GM12878 (cell line): ENCODE data around the gene ATP6V1F. TPM values are rescaled to one million over a fixed set of nuclear protein-coding genes. Genes with fewer than 3 reads are reported as not detected.

Experiments used
- ATAC-seq: fragments of 200-7000 bp; cut with Tn5 transposase; 3 replicates; pipeline ENCODE4 v1.9.1; 2020; ENCODE audit warnings: mild to moderate bottlenecking, moderate library complexity
- Bru-seq: library from RNA; stranded (reverse); fragments of 400-500 nt; gene quantifications from one replicate; lab custom pipeline; 2021; lab: Mats Ljungman, UMichigan
- BruChase-seq, 2 experiments: library from RNA; stranded (reverse); fragments of 400-500 nt; gene quantifications; one replicate each; lab custom pipeline; 2021; lab: Mats Ljungman, UMichigan
- BruUV-seq: library from RNA; stranded (reverse); fragments of 400-500 nt; replicated peaks from 2 replicates; lab custom pipeline; 2021; lab: Mats Ljungman, UMichigan
- CTCF ChIA-PET: fragments of 300-600 bp; sonication (Branson Sonifier 250); formaldehyde crosslinking; extraction: SDS; loops from one replicate; lab custom pipeline; 2021; ENCODE audit warnings: inconsistent platforms; lab: Yijun Ruan, JAX
- POLR2A ChIA-PET: fragments of 350-600 bp; formaldehyde crosslinking; extraction: SDS; loops from one replicate; lab custom pipeline; 2021; ENCODE audit warnings: inconsistent platforms; lab: Charles Lee
- RAD21 ChIA-PET: fragments of 300-600 bp; sonication (Branson Sonifier 250); formaldehyde crosslinking; loops from one replicate; lab custom pipeline; 2023; ENCODE audit warnings: antibody characterized with exemption; ENCODE audit not compliant: unreplicated experiment; lab: Charles Lee
- SMC1A ChIA-PET: fragments of 300-600 bp; sonication (Branson Sonifier 250); formaldehyde crosslinking; loops from one replicate; lab custom pipeline; 2023; ENCODE audit not compliant: unreplicated experiment, uncharacterized antibody; lab: Charles Lee
- DNase-seq: peaks from one replicate; pipeline ENCODE4 v3.0.0-alpha.2; 2011; ENCODE audit warnings: low read depth, low spot score
- FAIRE-seq: peaks from 3 replicates; lab custom pipeline; 2011; peaks lifted over from hg19 to GRCh38; lab: Jason Lieb, UNC
- H2AFZ ChIP-seq: 2 replicates; pipeline ENCODE4 v1.6.0; 2011; ENCODE audit warnings: low read depth, low read length, control low read depth; ENCODE audit not compliant: control insufficient read depth
- H3K27ac ChIP-seq: 2 replicates; pipeline ENCODE4 v1.5.1; 2011; ENCODE audit warnings: control low read depth; ENCODE audit not compliant: control insufficient read depth, insufficient read depth
- H3K27me3 ChIP-seq, 2 experiments: replicated peaks in 1 of 2; 2 replicates each; pipeline versions ENCODE4 v1.6.0 to v1.6.1; 2011; ENCODE audit warnings: low read length in 1 of 2; ENCODE audit not compliant: control insufficient read depth in 2 of 2, insufficient read depth in 2 of 2
- H3K36me3 ChIP-seq, 2 experiments: 2 replicates each; pipeline ENCODE4 v1.5.1; 2011; ENCODE audit warnings: low read length in 1 of 2; ENCODE audit not compliant: control insufficient read depth in 2 of 2, insufficient read depth in 2 of 2
- H3K4me1 ChIP-seq: 2 replicates; pipeline ENCODE4 v1.6.1; 2011; ENCODE audit warnings: mild to moderate bottlenecking, low read length, moderate library complexity, mixed read lengths; ENCODE audit not compliant: control insufficient read depth, insufficient read depth
- H3K4me2 ChIP-seq: 2 replicates; pipeline ENCODE4 v1.6.0; 2011; ENCODE audit warnings: control low read depth; ENCODE audit not compliant: control insufficient read depth, insufficient read depth
- H3K4me3 ChIP-seq: fragments of 200-600 bp; sonication (generic); 2 replicates; pipeline ENCODE4 v1.5.1; 2016
- H3K79me2 ChIP-seq: 2 replicates; pipeline ENCODE4 v1.6.0; 2011; ENCODE audit warnings: low read length; ENCODE audit not compliant: control insufficient read depth, insufficient read depth
- H3K9ac ChIP-seq: 2 replicates; pipeline ENCODE4 v1.8.0; 2011; ENCODE audit warnings: low read length, control low read depth, mixed read lengths; ENCODE audit not compliant: control insufficient read depth, insufficient read depth
- H3K9me3 ChIP-seq: replicated peaks from 3 replicates; pipeline ENCODE4 v1.5.1; 2011; ENCODE audit warnings: mild to moderate bottlenecking, low read length; ENCODE audit not compliant: control insufficient read depth, insufficient read depth
- H4K20me1 ChIP-seq: 2 replicates; pipeline ENCODE4 v1.6.0; 2011; ENCODE audit not compliant: control insufficient read depth, insufficient read depth
- POLR2AphosphoS5 ChIP-seq: IDR thresholded peaks from 2 replicates; pipeline ENCODE4 v1.6.1; 2011; ENCODE audit warnings: mild to moderate bottlenecking, low read length, inconsistent platforms
- SMAD5 ChIP-seq: IDR thresholded peaks from 2 replicates; pipeline ENCODE4 v1.6.1; 2016; ENCODE audit warnings: antibody characterized with exemption, low read depth
- WGBS: methylation state at CpG from one replicate; pipeline ENCODE4 v1.1.6; 2016; ENCODE audit warnings: low lambda C conversion rate; ENCODE audit not compliant: insufficient replicate concordance, insufficient coverage; ENCODE audit errors: missing lambda C conversion rate; 5-methylcytosine and 5-hydroxymethylcytosine counted together
- in situ Hi-C: fragments of 300-500 bp; cut with MboI; formaldehyde crosslinking; loops from 9 replicates; pipeline ENCODE4 v1.14.3; 2018; ENCODE audit warnings: mixed read lengths
- intact Hi-C: fragments of 100-400 bp; cut with micrococcal nuclease; formaldehyde crosslinking; loops from one replicate; pipeline ENCODE4 v1.14.2; 2022; ENCODE audit not compliant: unreplicated experiment
- long read RNA-seq, 2 experiments: library from polyadenylated mRNA; unstranded; transcript quantifications; one replicate each; pipeline ENCODE4 v2.0.0, GENCODE V29; 2019 to 2020
- polyA minus RNA-seq, 3 experiments: library from RNA; depleted of rRNA, polyadenylated mRNA; stranded (reverse); fragments of >200 nt; gene quantifications; 2 replicates each; pipeline ENCODE4 v1.2.3, GENCODE V29; 2011
- polyA plus RNA-seq, 11 experiments: library from polyadenylated mRNA; depleted of rRNA in 4 of 11; unstranded in 6 of 11; stranded (reverse) in 5 of 11; fragments of >200 nt; fragmentation: Nextera tagmentation in 4 of 11; fragmentation: Illumina TruSeq in 1 of 11; extraction: Ambion mirVana in 4 of 11; extraction: Trizol in 1 of 11; gene quantifications; 1 replicate in 1 of 11; 2 replicates in 10 of 11; pipeline versions ENCODE4 v1.2.1 to v1.2.3, GENCODE V29; 2011 to 2016; ENCODE audit warnings: inconsistent platforms in 2 of 11, missing spikeins in 2 of 11, low read depth in 1 of 11
- total RNA-seq, 4 experiments: library from RNA; depleted of rRNA in 3 of 4; stranded (reverse); fragments of >200 nt in 3 of 4; fragmentation: Illumina TruSeq in 1 of 4; extraction: Trizol in 1 of 4; gene quantifications; 2 replicates each; pipeline versions ENCODE4 v1.2.1 to v1.2.3, GENCODE V29; 2013 to 2021
- TF ChIP-seq, protein P1 (sequence below): fragments of 450-650 bp; formaldehyde crosslinking; IDR thresholded peaks from 2 replicates; pipeline ENCODE4 v1.4.0; 2022; ENCODE audit warnings: mild to moderate bottlenecking, moderate library complexity
- TF ChIP-seq, protein P2 (sequence below): IDR thresholded peaks from 2 replicates; pipeline ENCODE4 v1.6.1; 2011; ENCODE audit warnings: mild to moderate bottlenecking, low read depth, low read length, moderate library complexity; ENCODE audit not compliant: insufficient replicate concordance
- TF ChIP-seq, protein P3 (sequence below): fragments of 450-650 bp; IDR thresholded peaks from 2 replicates; pipeline ENCODE4 v1.6.1; 2017; ENCODE audit warnings: antibody characterized with exemption, mild to moderate bottlenecking, moderate library complexity

Gene ATP6V1F, protein sequence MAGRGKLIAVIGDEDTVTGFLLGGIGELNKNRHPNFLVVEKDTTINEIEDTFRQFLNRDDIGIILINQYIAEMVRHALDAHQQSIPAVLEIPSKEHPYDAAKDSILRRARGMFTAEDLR
- total RNA-seq (2013; cell fraction: nucleolus; rRNA removed) = 10.0 and 12.5 TPM in 2 replicates
- total RNA-seq (2014; rRNA removed) (123 and 126 TPM in 2 replicates), total RNA-seq (2014; rRNA removed; fragmentation: Illumina TruSeq; extraction: Trizol) (108 and 111 TPM in 2 replicates), total RNA-seq (2021) (143 and 155 TPM in 2 replicates), polyA plus RNA-seq (2011; rRNA removed) (121 and 194 TPM in 2 replicates), polyA plus RNA-seq (2014; fragmentation: Illumina TruSeq; extraction: Trizol) (62.7 and 179 TPM in 2 replicates), polyA plus RNA-seq (2014; fragmentation: Nextera tagmentation; extraction: Ambion mirVana) (100 to 1,000 TPM; 246 to 343 TPM), polyA plus RNA-seq (2014; rRNA removed) (211 and 223 TPM in 2 replicates), polyA plus RNA-seq (2016; fragmentation: Nextera tagmentation; extraction: Ambion mirVana) (100 to 1,000 TPM; 286 TPM), polyA minus RNA-seq (2011; rRNA and poly(A)+ RNA removed) (40.6 and 67.1 TPM in 2 replicates), Bru-seq, nascent RNA (percentile 82 among the genes with signal in this experiment), BruChase-seq, experiment 1, labeled RNA remaining after a 6-hour chase (percentile 92 among the genes with signal in this experiment), BruChase-seq, experiment 2, labeled RNA remaining after a 2-hour chase (percentile 81 among the genes with signal in this experiment)
- polyA plus RNA-seq (2011; ENCODE audit: low read depth) = 304 TPM
- 318 and 402 TPM in 2 replicates for polyA plus RNA-seq (2011; cell fraction: cytosol; rRNA removed)
- 124 and 144 TPM in 2 replicates for polyA plus RNA-seq (2011; cell fraction: nucleus; rRNA removed)
- 206 and 310 TPM in 2 replicates for polyA plus RNA-seq (2012)
- polyA minus RNA-seq (2011; cell fraction: cytosol; rRNA and poly(A)+ RNA removed) = 18.7 and 20.3 TPM in 2 replicates
- polyA minus RNA-seq (2011; cell fraction: nucleus; rRNA and poly(A)+ RNA removed) = 17.5 and 22.7 TPM in 2 replicates
- long read RNA-seq, experiment 1, transcript ATP6V1F-201 (2 exons, 704 nt) = major isoform, 60 of 61 reads
- long read RNA-seq, experiment 1, partial matches to known transcripts = 0 of 61 reads
- long read RNA-seq, experiment 1, other reads (novel, unspliced or antisense) = 0 of 61 reads
- long read RNA-seq, experiment 2, transcript ATP6V1F-201 (2 exons, 704 nt) = major isoform, 77 of 80 reads
- long read RNA-seq, experiment 2, partial matches to known transcripts = 0 of 80 reads
- long read RNA-seq, experiment 2, other reads (novel, unspliced or antisense) = 1 of 80 reads

DNA sequence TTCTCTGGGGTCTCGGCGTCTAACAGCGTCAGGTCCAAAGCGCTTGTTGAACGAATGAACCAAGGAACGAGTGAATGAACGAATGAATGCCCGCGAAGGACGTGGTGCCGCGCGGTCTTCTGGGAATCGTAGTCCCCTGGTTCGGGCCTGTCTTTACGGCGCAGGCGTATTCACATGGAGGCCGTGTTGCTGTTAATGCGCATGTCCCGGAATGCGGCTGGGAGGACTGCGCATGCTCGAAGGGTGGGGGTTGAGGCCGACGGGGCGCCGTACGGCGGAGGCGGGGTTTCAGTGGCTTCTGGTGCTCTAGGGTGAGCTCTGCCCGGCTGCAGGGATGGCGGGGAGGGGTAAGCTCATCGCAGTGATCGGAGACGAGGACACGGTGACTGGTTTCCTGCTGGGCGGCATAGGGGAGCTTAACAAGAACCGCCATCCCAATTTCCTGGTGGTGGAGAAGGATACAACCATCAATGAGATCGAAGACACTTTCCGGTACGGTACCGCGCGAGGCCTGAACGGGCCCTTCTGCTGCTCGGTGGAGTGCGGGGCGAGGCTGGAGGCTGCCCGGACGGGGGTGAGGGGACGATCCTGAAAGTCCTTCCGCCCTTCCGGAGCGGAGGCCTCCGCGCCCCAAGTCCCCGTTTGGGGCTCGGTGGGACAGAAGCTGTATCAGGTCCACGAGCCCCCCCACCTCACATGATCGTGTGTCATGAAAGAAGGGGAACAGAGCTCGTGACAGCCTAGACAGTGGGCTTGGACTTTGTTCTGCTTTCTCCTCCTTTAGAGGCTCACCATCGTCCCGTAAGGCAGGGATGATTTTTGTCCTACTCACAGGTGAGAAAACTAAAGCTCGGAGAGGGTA, at the start of gene ATP6V1F:
Gene ATP6V1F (plus strand): TSS at position 286 of the 862 bp plus-strand sequence. CDS start 49 bp downstream, at position 335.
- BruUV-seq = no TSS peak
- Histone ChIP-seq H3K9ac (peak within 1 kb of the TSS; percentile 75), H3K36me3 (no peaks in the 10 kb centered on the region; a peak in 2 of 4 replicates), H2AFZ (peak within 1 kb of the TSS; percentile 100), H3K4me3 (peak within 1 kb of the TSS; percentile 84), H3K79me2 (peaks cover 18% of the 10 kb centered on the region), H3K27me3 (no peaks in the 10 kb centered on the region), H3K9me3 (no peaks in the 10 kb centered on the region), H3K27ac (peak within 1 kb of the TSS; percentile 62), H3K4me1 (peaks cover 8% of the 10 kb centered on the region; the same call in 1 of the 2 replicates), H3K4me2 (peak within 1 kb of the TSS; percentile 99), H4K20me1 (no peaks in the 10 kb centered on the region)
- POLR2A ChIA-PET = interaction anchor here (0.6 to 2.4 kb wide), 4 partner anchors 8 to 307 kb away, joined by 3 to 8 read pairs (median 4); no protein-coding TSS in a partner anchor
- SMC1A ChIA-PET = interaction anchor here (0.6 to 3.2 kb wide), 17 partner anchors 9 to 347 kb away, joined by 3 to 32 read pairs (median 4); no protein-coding TSS in a partner anchor
- CTCF ChIA-PET = interaction anchor here (0.6 to 5.5 kb wide), 32 partner anchors 11 to 1061 kb away, joined by 3 to 72 read pairs (median 4); partner anchors contain the start of genes AHCYL2, CALU and METTL2B
- ATAC-seq (peak; percentile 93), DNase-seq (peak; percentile 97), FAIRE-seq (peak; percentile 96)
- intact Hi-C loops (loop anchor here (1.0 to 5.0 kb wide), 4 partner anchors 20 to 351 kb away; partner anchors contain the start of gene CALU), in situ Hi-C loops (no loop called here)
- WGBS = 1% methylated on average over 65 of the region's 65 CpGs
- RAD21 ChIA-PET = interaction anchor here (0.6 to 2.5 kb wide), 16 partner anchors 10 to 437 kb away, joined by 3 to 19 read pairs (median 4); no protein-coding TSS in a partner anchor
- TF ChIP-seq, protein P1, sequence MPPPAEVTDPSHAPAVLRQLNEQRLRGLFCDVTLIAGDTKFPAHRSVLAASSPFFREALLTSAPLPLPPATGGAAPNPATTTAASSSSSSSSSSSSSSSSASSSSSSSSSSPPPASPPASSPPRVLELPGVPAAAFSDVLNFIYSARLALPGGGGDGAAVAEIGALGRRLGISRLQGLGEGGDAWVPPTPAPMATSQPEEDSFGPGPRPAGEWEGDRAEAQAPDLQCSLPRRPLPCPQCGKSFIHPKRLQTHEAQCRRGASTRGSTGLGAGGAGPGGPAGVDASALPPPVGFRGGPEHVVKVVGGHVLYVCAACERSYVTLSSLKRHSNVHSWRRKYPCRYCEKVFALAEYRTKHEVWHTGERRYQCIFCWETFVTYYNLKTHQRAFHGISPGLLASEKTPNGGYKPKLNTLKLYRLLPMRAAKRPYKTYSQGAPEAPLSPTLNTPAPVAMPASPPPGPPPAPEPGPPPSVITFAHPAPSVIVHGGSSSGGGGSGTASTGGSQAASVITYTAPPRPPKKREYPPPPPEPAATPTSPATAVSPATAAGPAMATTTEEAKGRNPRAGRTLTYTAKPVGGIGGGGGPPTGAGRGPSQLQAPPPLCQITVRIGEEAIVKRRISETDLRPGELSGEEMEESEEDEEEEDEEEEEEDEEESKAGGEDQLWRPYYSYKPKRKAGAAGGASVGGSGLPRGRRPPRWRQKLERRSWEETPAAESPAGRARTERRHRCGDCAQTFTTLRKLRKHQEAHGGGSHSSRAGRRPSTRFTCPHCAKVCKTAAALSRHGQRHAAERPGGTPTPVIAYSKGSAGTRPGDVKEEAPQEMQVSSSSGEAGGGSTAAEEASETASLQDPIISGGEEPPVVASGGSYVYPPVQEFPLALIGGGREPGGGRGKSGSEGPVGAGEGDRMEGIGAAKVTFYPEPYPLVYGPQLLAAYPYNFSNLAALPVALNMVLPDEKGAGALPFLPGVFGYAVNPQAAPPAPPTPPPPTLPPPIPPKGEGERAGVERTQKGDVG (CRISPR knock-in tag) = no peak
- peak; percentile 79 for TF ChIP-seq POLR2AphosphoS5
- TF ChIP-seq, protein P2, sequence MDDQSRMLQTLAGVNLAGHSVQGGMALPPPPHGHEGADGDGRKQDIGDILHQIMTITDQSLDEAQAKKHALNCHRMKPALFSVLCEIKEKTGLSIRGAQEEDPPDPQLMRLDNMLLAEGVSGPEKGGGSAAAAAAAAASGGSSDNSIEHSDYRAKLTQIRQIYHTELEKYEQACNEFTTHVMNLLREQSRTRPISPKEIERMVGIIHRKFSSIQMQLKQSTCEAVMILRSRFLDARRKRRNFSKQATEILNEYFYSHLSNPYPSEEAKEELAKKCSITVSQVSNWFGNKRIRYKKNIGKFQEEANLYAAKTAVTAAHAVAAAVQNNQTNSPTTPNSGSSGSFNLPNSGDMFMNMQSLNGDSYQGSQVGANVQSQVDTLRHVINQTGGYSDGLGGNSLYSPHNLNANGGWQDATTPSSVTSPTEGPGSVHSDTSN = no peak
- TF ChIP-seq, protein P3, sequence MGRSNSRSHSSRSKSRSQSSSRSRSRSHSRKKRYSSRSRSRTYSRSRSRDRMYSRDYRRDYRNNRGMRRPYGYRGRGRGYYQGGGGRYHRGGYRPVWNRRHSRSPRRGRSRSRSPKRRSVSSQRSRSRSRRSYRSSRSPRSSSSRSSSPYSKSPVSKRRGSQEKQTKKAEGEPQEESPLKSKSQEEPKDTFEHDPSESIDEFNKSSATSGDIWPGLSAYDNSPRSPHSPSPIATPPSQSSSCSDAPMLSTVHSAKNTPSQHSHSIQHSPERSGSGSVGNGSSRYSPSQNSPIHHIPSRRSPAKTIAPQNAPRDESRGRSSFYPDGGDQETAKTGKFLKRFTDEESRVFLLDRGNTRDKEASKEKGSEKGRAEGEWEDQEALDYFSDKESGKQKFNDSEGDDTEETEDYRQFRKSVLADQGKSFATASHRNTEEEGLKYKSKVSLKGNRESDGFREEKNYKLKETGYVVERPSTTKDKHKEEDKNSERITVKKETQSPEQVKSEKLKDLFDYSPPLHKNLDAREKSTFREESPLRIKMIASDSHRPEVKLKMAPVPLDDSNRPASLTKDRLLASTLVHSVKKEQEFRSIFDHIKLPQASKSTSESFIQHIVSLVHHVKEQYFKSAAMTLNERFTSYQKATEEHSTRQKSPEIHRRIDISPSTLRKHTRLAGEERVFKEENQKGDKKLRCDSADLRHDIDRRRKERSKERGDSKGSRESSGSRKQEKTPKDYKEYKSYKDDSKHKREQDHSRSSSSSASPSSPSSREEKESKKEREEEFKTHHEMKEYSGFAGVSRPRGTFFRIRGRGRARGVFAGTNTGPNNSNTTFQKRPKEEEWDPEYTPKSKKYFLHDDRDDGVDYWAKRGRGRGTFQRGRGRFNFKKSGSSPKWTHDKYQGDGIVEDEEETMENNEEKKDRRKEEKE = no peak
- TF ChIP-seq SMAD5 = peak; percentile 35; the same call in 1 of the 2 replicates
